Measurements from ENCODE around the gene SH3GL3.

DNA sequence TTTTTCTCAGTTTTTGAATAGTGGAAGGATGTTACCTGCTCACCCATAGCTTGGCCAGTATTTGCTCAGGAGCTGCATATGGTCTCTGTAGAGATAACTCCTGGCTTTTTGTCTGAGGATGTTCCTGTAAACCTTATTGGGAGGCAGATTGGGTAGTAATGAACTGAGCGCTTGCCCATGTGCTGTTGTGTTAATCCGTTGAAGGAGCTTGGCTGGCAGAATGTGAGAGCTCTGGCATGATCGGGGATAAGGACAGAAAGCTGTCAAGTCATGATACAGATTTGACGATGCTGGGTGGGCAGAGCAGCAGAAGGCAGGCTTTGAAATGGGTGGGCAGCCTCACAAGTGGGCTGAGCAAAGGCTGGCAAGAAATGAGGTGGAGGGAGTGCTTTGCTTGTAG is 27.4 kb downstream of the SH3GL3 start:
- TF ChIP-seq, protein P1, sequence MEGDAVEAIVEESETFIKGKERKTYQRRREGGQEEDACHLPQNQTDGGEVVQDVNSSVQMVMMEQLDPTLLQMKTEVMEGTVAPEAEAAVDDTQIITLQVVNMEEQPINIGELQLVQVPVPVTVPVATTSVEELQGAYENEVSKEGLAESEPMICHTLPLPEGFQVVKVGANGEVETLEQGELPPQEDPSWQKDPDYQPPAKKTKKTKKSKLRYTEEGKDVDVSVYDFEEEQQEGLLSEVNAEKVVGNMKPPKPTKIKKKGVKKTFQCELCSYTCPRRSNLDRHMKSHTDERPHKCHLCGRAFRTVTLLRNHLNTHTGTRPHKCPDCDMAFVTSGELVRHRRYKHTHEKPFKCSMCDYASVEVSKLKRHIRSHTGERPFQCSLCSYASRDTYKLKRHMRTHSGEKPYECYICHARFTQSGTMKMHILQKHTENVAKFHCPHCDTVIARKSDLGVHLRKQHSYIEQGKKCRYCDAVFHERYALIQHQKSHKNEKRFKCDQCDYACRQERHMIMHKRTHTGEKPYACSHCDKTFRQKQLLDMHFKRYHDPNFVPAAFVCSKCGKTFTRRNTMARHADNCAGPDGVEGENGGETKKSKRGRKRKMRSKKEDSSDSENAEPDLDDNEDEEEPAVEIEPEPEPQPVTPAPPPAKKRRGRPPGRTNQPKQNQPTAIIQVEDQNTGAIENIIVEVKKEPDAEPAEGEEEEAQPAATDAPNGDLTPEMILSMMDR (conservative IDR thresholded peaks at IDR 0.05 in 1 of 2, IDR thresholded peaks at IDR 0.05 in 1 of 2; ENCODE audit: extremely low read depth in 1 of 2, insufficient read depth in 1 of 2, low read depth in 1 of 2, low read length in 2 of 2) = no peak
- no peak for TF ChIP-seq EZH2 (IDR thresholded peaks at IDR 0.05; ENCODE audit: borderline replicate concordance, low read length)

Measured in mammary epithelial cell (primary cell).